SIG-M5 (cell line): ENCODE measurements around the gene DCAF12.
"Not testable (repeated sequence)": the region's sequence is repeated elsewhere in the genome, so short reads cannot be mapped to it uniquely, and the experiment has no call there.

Source experiments
- DNase-seq: peaks from one replicate; lab custom pipeline; 2025; lab: John Stamatoyannopoulos, UW

Gene DCAF12

DNA sequence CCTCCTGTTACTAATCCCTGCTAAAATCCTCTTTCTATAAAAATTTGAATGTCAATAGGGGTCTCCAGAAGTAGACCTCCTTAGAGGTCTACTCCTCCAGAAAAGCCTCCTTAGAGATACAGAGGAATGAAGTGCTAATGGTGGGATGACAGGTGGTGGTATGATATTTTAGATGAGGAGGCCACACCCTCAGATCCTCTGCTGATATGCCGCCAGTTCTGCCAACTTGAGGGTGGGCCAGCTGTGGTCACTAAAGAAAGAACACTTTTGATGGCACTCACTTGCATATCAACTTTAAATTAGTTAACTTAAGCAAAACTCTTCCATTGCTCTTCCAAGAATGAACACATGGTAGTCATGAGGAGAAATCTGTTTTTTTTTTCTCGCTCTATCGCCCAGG is 61.0 kb downstream of the DCAF12 start:
- DNase-seq = no peak

DNA sequence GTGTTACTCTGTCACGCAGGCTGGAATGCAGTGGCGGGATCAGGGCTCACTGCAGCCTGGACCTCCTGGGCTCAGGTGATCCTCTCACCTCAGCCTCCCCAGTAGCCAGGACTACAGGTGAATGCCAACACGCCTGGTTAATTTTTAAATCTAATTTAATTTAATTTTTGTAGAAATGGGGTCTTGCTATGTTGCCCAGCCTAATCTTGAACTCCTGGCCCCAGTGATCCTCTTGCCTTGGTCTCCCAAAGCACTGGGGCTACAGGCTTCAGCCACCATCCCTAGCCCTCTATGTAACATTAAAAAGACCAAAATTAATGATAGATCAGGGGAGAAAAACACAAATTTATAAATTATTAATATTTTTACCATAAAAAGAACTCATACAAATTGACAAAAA is 66.5 kb downstream of the DCAF12 start:
- no peak for DNase-seq

DNA sequence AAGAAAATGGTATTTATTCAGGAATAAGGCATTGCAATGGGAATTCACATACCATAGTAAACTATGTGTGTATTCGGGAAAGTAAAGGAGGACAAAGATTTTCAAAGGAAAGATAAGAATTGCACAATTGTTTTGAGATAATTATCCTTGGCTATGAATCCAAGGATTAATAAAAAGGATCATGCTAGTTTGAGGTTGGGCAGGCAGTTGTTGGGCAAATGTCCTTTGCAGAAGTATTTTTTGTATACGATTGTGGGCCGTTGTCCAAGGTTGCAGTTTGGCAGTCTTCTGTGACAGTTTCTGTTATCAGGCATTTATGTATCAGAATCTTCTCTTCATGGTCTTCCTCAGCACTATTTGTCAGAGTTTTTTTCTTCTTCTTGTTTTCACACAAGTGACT is 67.2 kb downstream of the DCAF12 start:
- DNase-seq = no peak

DNA sequence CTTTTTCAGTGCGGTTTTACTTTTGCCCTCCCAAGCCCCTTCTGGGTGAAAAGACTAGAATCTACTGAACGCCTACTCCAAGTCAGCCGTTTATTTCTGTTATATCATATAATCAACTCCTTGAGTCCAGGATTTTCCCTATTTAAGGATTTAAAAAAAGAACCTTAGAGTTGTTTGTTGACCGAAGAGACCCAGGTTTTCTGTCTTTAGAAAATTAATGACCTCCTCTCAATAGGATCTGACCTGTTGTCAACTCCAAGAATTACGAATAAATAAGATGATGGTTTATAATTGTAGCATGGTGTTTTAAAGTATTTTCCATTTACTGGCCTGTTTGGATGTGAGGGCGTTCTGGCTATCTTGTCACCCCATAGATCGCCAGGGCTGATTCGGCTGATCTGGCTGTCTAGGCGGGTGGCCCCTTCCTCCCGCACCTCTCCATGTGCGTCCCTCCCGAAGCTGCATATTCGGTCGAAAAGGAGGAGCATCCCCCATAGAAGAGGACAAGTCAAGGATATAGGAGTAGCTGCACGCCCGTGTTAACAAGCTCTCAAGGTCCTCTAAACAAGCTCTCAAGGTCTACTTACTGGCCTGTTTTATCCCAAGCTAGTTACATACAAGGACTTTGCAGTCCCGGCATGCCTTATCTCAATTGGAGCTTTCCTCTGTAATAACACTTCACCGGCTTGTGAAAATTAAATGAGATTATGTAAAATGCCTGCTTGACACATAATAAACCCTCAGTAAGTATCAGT is 76.7 kb downstream of the DCAF12 start:
- no peak for DNase-seq

DNA sequence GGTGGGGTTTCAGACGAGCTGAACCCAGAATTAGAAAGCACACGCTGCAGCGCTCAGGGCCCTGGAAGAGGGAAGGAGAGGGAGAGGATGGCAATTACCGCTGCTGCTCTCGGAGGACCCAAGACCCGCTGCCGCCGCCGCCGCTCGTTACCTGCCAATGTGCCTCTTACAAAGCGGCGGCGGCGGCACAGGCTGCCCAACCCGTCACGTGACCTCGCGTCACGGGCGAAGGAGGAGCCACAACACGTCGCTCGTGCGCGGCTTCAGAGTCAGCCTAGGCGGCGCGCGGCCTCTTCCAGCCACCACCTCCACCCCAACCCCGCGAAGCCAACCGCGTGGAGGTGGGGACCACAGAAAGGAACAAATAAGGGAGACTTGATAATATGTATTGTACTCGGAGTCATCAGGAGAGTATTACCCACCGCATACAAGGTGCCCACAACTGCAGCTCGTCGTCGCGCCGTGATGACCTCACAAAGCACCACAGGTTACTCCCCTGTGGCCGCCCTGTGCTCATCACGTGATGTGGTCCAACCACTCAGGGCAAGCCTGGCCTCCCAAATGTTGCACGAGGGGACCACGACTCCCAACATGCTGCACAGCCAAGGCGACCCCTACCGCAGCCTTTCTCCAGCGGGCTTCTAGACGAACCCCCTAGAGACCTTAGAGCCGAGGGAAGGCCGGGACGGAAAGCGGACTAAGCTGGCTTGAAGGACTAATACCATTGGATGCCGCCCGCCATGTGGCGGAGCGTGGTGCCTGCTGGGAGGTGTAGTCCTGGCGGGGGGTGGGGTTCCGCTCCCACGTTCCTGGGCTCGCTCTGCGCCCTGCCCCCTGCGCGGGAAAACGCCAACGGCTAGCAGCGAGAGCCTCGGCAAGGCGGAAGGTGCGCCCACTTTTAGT is 77.5 kb downstream of the DCAF12 start, which contains the start of gene UBAP2:
UBAP2 (minus strand) TSS at position 161 of the 903 bp plus-strand sequence. CDS start 31,739 bp downstream, outside the sequence.
- peak; percentile 73 for DNase-seq

DNA sequence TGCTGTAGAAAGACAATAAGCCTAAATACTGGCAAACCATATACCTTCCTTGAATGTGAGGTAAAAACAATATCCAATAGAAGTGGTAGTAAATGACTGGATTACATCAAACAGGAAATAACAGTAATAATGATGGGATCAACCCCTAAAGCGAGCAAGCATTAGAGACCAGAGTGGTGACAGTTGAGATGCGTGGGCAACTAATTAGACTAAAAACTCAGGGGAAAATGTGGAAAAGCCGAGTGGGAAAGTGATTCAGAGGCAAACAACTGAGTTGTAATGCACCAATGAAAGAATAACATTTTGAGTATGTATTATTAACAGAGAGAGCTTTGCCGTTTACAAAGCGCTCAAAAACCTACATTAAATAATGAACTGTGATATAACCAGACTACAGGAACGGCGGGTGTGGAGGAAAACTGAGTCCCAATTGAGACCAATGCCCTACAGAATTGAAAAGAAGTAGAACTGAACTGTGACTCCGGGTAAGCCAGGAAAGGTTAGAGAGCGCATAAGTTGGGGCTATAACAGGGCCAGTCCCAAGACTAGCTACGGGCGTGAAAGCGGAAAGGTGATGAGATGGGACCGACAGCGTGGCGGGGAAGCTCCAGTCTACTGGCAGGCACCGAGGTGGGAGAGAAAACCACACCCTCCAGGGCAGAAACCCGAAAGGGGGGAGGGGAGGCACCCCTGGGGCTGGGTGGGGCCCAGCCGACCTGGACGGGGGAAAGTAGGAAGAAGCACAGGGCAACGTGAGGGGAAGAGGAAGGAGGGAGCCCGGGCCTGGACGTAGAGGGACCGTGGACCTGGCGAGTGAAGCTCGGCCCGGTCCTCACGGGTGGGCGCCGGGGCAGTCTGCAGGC is 78.4 kb downstream of the DCAF12 start:
- DNase-seq = peak; percentile 15

DNA sequence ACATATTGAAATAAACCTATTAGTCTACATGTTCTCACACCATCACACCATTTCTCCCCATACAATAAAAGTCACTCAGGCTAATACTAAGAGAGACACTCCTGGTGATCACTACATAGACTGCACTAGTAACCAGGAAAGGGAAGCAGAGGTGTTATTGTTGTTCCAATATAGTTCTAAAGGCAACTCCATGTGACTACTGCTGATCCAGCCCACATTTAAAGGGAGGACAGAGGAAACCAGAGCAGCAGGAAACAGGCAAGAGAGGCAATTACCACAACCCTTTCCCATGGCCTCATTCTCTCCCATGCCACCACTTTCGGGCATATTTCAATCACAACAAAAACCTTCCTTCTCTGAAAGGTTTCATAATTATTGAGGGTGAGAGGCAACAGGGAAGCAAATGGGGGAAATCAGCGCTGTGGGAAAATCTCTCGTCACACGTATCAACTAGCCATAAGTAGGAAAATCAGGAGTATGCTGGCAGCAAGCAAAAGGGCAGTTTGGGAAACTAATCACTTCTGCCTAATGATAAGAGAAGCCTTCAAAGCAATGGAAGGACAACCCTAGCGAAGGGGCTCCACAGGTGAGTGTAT is 79.6 kb downstream of the DCAF12 start:
- DNase-seq = no peak

DNA sequence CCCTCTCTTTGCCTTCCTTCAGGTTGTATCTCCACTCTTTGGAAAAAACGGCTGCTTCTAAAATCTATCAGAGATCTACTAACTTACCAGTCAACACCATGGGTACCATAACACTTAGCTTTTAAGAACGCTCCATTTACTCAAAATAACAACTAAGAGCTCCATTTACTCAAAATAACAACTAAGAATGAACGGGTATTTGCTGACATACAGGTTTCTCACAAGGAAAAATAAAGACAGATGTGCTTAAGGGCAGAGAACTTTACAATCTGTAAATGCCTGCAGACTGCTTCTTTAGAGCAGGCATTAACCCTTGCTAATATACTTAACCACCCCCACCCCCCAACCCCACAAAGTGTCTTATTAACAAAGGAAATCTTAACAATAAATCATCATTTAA is 80.6 kb downstream of the DCAF12 start:
- no peak for DNase-seq

DNA sequence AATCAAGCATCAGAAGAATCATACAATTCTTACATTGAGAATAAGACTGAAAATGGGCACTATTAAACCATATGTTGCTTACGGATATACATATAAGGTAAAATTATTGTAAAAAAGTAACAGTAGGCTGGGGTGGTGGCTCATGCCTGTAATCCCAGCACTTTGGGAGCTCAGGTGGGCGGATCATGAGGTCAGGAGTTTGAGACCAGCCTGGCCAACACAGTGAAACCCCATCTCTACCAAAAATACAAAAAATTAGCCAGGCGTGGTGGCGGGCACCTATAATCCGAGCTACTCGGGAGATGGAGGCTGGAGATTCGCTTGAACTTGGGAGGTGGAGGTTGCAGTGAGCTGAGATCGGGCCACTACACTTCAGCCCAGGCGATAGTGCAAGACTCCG is 84.4 kb downstream of the DCAF12 start:
- DNase-seq = not testable (repeated sequence)

DNA sequence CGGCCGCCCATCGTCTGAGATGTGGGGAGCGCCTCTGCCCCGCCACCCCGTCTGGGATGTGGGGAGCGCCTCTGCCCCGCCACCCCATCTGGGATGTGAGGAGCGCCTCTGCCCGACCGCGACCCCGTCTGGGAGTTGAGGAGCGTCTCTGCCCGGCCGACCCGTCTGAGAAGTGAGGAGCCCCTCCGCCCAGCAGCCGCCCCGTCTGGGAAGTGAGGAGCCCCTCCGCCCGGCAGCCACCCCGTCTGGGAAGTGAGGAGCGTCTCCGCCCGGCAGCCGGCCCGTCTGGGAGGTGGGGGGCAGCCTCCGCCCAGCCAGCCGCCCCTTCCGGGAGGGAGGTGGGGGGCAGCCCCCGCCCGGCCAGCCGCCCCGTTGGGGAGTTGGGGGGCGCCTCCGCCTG is 87.6 kb downstream of the DCAF12 start:
- DNase-seq = not testable (repeated sequence)

DNA sequence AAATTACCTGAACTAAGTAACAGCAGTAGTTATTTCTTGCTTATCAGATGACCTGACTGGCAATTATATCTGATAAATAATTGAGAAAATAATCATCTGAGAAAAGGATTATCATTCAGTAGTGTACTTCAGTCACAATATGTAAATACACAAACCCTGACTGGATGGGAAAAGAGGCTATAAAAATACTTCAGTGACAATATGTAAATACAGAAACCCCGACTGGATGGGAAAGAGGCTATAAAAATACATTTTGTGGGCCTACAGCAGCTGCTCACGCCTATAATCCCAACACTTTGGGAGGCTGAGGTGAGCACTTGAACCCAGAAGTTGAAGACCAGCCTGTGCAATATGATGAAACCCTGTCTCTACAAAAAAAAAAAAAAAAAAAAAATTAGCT is 88.9 kb downstream of the DCAF12 start:
- no peak for DNase-seq

DNA sequence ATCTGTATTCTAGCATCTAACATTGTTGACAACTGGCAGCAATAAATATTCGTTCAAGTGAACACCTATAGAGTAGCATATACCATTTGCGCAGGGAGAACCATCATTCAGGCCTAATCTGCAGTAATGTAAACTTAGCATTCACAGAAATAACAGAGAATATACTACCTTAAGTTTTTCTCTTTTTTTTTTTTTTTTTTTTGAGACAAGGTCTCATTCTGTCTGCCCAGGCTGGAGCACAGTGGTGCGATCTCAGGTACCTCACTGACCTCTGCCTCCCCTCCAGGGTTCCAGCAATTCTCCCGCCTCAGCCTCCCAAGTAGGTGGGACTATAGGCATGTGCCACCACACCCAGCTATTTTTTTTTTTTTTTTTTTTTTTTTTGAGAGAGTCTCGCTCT is 89.9 kb downstream of the DCAF12 start:
- no peak for DNase-seq
